K562 (cell line): ENCODE measurements around the gene CLDND1. TPM values are rescaled to one million over a fixed set of nuclear protein-coding genes. Genes with fewer than 3 reads are reported as not detected.

Experiments used
- ATAC-seq: fragments of 200-7000 bp; cut with Tn5 transposase; 3 replicates; pipeline ENCODE4 v1.9.1; 2020; ENCODE audit warnings: moderate library complexity
- BruUV-seq: library from RNA; stranded (reverse); fragments of 400-500 nt; replicated peaks from 2 replicates; lab custom pipeline; 2021; lab: Mats Ljungman, UMichigan
- CTCF ChIA-PET: fragments of 300-600 bp; formaldehyde crosslinking; extraction: SDS; loops from one replicate; lab custom pipeline; 2021; ENCODE audit warnings: low intra/inter-chr PET ratio; lab: Yijun Ruan, JAX
- POLR2A ChIA-PET: fragments of 300-600, 350-650 bp; sonication (Branson Sonifier 250); formaldehyde crosslinking; extraction: SDS; loops from one replicate; lab custom pipeline; 2021; ENCODE audit warnings: antibody characterized with exemption, inconsistent platforms; lab: Yijun Ruan, JAX
- DNase-seq, 4 experiments: peaks; one replicate each; pipeline versions ENCODE4 v3.0.0 to v3.0.0-alpha.2; 2011 to 2018; ENCODE audit warnings: low spot score in 3 of 4, mixed read lengths in 3 of 4; ENCODE audit errors: extremely low read depth in 1 of 4
- FAIRE-seq: peaks from 2 replicates; lab custom pipeline; 2011; peaks lifted over from hg19 to GRCh38; lab: Jason Lieb, UNC
- H2AFZ ChIP-seq: 2 replicates; pipeline ENCODE4 v1.6.0; 2011; ENCODE audit warnings: low read depth, low read length, control low read depth, inconsistent platforms
- H3K27ac ChIP-seq: fragments of 200-600 bp; 3 replicates; pipeline ENCODE4 v1.8.0; 2011; ENCODE audit warnings: low read depth, mild to moderate bottlenecking, control low read depth, inconsistent platforms, low read length, moderate library complexity, mixed read lengths; ENCODE audit errors: extremely low read depth
- H3K27me3 ChIP-seq, 2 experiments: fragments of 300-600 bp in 1 of 2; 2 replicates in 1 of 2; 3 replicates in 1 of 2; pipeline versions ENCODE4 v1.6.0 to v1.8.0; 2011; ENCODE audit warnings: inconsistent platforms in 2 of 2, low read length in 2 of 2, mild to moderate bottlenecking in 1 of 2, mixed read lengths in 1 of 2, moderate library complexity in 1 of 2; ENCODE audit not compliant: control insufficient read depth in 2 of 2, insufficient read depth in 2 of 2
- H3K36me3 ChIP-seq: fragments of 300-600 bp; 3 replicates; pipeline ENCODE4 v1.8.0; 2011; ENCODE audit warnings: mild to moderate bottlenecking, low read length, inconsistent platforms; ENCODE audit not compliant: control insufficient read depth, insufficient read depth
- H3K4me1 ChIP-seq, 2 experiments: fragments of 200-600 bp in 1 of 2; replicated peaks in 1 of 2; 2 replicates in 1 of 2; 3 replicates in 1 of 2; pipeline versions ENCODE4 v1.5.1 to v1.8.0; 2011; ENCODE audit warnings: inconsistent platforms in 2 of 2, low read length in 2 of 2, mild to moderate bottlenecking in 1 of 2, mixed read lengths in 1 of 2, moderate library complexity in 1 of 2; ENCODE audit not compliant: control insufficient read depth in 2 of 2, insufficient read depth in 2 of 2
- H3K4me2 ChIP-seq: 2 replicates; pipeline ENCODE4 v1.6.1; 2011; ENCODE audit warnings: low read length, control low read depth, inconsistent platforms, mixed read lengths; ENCODE audit not compliant: insufficient read depth
- H3K4me3 ChIP-seq: fragments of 200-600 bp; sonication (generic), shearing (Covaris generic); 2 replicates; pipeline ENCODE4 v1.5.1; 2016; ENCODE audit warnings: control low read depth, inconsistent platforms
- H3K79me2 ChIP-seq: fragments of 200-600 bp; 3 replicates; pipeline ENCODE4 v1.8.0; 2011; ENCODE audit warnings: low read length, inconsistent platforms; ENCODE audit not compliant: control insufficient read depth, insufficient read depth
- H3K9ac ChIP-seq, 2 experiments: 2 replicates each; pipeline versions ENCODE4 v1.6.0 to v1.6.1; 2011; ENCODE audit warnings: low read depth in 2 of 2, low read length in 2 of 2, control low read depth in 1 of 2, inconsistent platforms in 1 of 2, mild to moderate bottlenecking in 1 of 2, mixed read lengths in 1 of 2; ENCODE audit not compliant: insufficient read depth in 1 of 2
- H3K9me1 ChIP-seq: one replicate; pipeline ENCODE4 v1.6.0; 2011; ENCODE audit warnings: inconsistent platforms, mild to moderate bottlenecking, low read length, moderate library complexity; ENCODE audit not compliant: control insufficient read depth, insufficient read depth
- H3K9me3 ChIP-seq: replicated peaks from 2 replicates; pipeline ENCODE4 v1.5.1; 2011; ENCODE audit warnings: low read depth, low read length, inconsistent platforms; ENCODE audit not compliant: control insufficient read depth, insufficient read depth
- H4K20me1 ChIP-seq: replicated peaks from 2 replicates; pipeline ENCODE4 v1.6.1; 2011; ENCODE audit warnings: low read length, inconsistent platforms, mixed read lengths; ENCODE audit not compliant: control insufficient read depth, insufficient read depth
- ARHGAP35 ChIP-seq: fragments of 450-650 bp; IDR thresholded peaks from 2 replicates; pipeline ENCODE4 v1.6.1; 2018; ENCODE audit not compliant: partially characterized antibody
- BHLHE40 ChIP-seq: IDR thresholded peaks from 2 replicates; pipeline ENCODE4 v1.6.1; 2011; ENCODE audit warnings: low read length, improper control_type of control experiment
- EP300 ChIP-seq: IDR thresholded peaks from 2 replicates; pipeline ENCODE4 v1.6.1; 2012; ENCODE audit warnings: low read length, improper control_type of control experiment
- ILK ChIP-seq: fragments of 450-650 bp; IDR thresholded peaks from 2 replicates; pipeline ENCODE4 v1.6.1; 2016; ENCODE audit warnings: missing genetic modification characterization, low read depth, mild to moderate bottlenecking, missing compliant biosample characterization, moderate library complexity, borderline replicate concordance
- IRF1 ChIP-seq: sonication (generic); formaldehyde crosslinking; IDR thresholded peaks from 2 replicates; pipeline ENCODE4 v1.8.0; 2022; ENCODE audit warnings: missing genetic modification reagents, mild to moderate bottlenecking, borderline replicate concordance
- JUND ChIP-seq, 2 experiments: IDR thresholded peaks; 2 replicates in 1 of 2; 3 replicates in 1 of 2; pipeline ENCODE4 v1.6.1; 2011; ENCODE audit warnings: borderline replicate concordance in 2 of 2, low read depth in 2 of 2, low read length in 2 of 2, improper control_type of control experiment in 1 of 2, missing biosample characterization in 1 of 2, missing genetic modification characterization in 1 of 2, missing genetic modification reagents in 1 of 2
- SNIP1 ChIP-seq: fragments of 450-650 bp; IDR thresholded peaks from 2 replicates; pipeline ENCODE4 v1.7.1; 2017; ENCODE audit warnings: low read depth, mild to moderate bottlenecking
- SP1 ChIP-seq: sonication (generic); formaldehyde crosslinking; IDR thresholded peaks from 2 replicates; pipeline ENCODE4 v1.8.1; 2022; ENCODE audit warnings: mild to moderate bottlenecking, missing genetic modification reagents
- ZNF146 ChIP-seq: IDR thresholded peaks from one replicate; pipeline ENCODE4 v1.6.1; 2018; ENCODE audit warnings: missing compliant biosample characterization; ENCODE audit not compliant: unreplicated experiment
- ZNF561 ChIP-seq: fragments of 450-650 bp; formaldehyde crosslinking; conservative IDR thresholded peaks from 2 replicates; pipeline ENCODE4 v1.4.0; 2020; ENCODE audit warnings: mild to moderate bottlenecking, moderate library complexity
- WGBS: fragments of 100-300 bp; shearing (Covaris generic); methylation state at CpG from one replicate; pipeline ENCODE4 v1.1.6; 2016; ENCODE audit warnings: low coverage, mixed read lengths; ENCODE audit not compliant: insufficient coverage; ENCODE audit errors: missing lambda C conversion rate; 5-methylcytosine and 5-hydroxymethylcytosine counted together
- in situ Hi-C: fragments of 300-500 bp; cut with MboI; formaldehyde crosslinking; loops from 4 replicates; pipeline ENCODE4 v1.15.0; 2018; ENCODE audit warnings: inconsistent platforms, mixed read lengths
- intact Hi-C: fragments of 100-400 bp; cut with micrococcal nuclease; formaldehyde crosslinking; loops from 2 replicates; pipeline ENCODE4 v1.14.2; 2022
- polyA plus RNA-seq, 8 experiments: library from polyadenylated mRNA; depleted of rRNA in 4 of 8; stranded (reverse) in 5 of 8; unstranded in 3 of 8; fragments of >200 nt; fragmentation: Nextera tagmentation in 2 of 8; fragmentation: Illumina TruSeq in 1 of 8; extraction: Ambion mirVana in 2 of 8; extraction: Trizol in 1 of 8; gene quantifications; 2 replicates each; pipeline versions ENCODE4 v1.2.1 to v1.2.3, GENCODE V29; 2011 to 2014; ENCODE audit warnings: inconsistent platforms in 1 of 8, missing spikeins in 1 of 8
- total RNA-seq, 7 experiments: library from RNA; depleted of rRNA in 6 of 7; stranded (reverse); fragments of >200 nt in 6 of 7; fragmentation: Illumina TruSeq in 2 of 7; extraction: Trizol in 2 of 7; gene quantifications; 2 replicates each; pipeline versions ENCODE4 v1.2.1 to v1.2.3, GENCODE V29; 2011 to 2021; ENCODE audit warnings: low replicate concordance in 1 of 7
- TF ChIP-seq, protein P1 (sequence below): fragments of 450-650 bp; formaldehyde crosslinking; IDR thresholded peaks from 2 replicates; pipeline ENCODE4 v1.4.0; 2020; ENCODE audit warnings: mild to moderate bottlenecking, moderate library complexity

CLDND1 gene
- total and polyA plus RNA-seq, 9 of the 15 experiments (the other 6 are each of a cell fraction or from before 2014, with no cell fraction given): 29.2 to 141 (median 60.7) TPM

- H3K27ac ChIP-seq: no peak overlapping the region
- H3K4me3 ChIP-seq: no peak overlapping the region
- H3K9me1 ChIP-seq: no peaks in the 10 kb centered on the region
- H3K27me3 ChIP-seq: no peaks in the 10 kb centered on the region
- intact Hi-C loops (no loop called here), in situ Hi-C loops (no loop called here)
- H3K36me3 ChIP-seq: no peaks in the 10 kb centered on the region
- H4K20me1 ChIP-seq: no peaks in the 10 kb centered on the region
- FAIRE-seq: no peak
- no peak overlapping the region for H3K4me2 ChIP-seq
- no peaks in the 10 kb centered on the region for H3K9me3 ChIP-seq
- H3K4me1 ChIP-seq: peaks cover 4 to 26% of the 10 kb centered on the region in 2 experiments
- DNase-seq: no peak
- 70% methylated on average over 4 of the region's 5 CpGs for WGBS
- no TSS peak for BruUV-seq
- POLR2A ChIA-PET: no interaction called here
- no peak overlapping the region for H2AFZ ChIP-seq
- no peak for ATAC-seq
- CTCF ChIA-PET: no interaction called here
- TF ChIP-seq SP1 (CRISPR knock-in tag): no peak
- no peak for TF ChIP-seq IRF1 (CRISPR knock-in tag)
- no peak for TF ChIP-seq EP300
- TF ChIP-seq JUND (IDR thresholded peaks at IDR 0.05; ENCODE audit: borderline replicate concordance, low read depth, low read length): no peak
- TF ChIP-seq JUND (tag; IDR thresholded peaks at IDR 0.05; ENCODE audit: borderline replicate concordance, low read depth, low read length): no peak
- no peak for TF ChIP-seq ZNF146 (CRISPR knock-in tag)
- no peak for TF ChIP-seq SNIP1
- no peak for TF ChIP-seq ZNF561 (CRISPR knock-in tag)
- no peak for TF ChIP-seq ILK (tag)
- TF ChIP-seq, protein P1, sequence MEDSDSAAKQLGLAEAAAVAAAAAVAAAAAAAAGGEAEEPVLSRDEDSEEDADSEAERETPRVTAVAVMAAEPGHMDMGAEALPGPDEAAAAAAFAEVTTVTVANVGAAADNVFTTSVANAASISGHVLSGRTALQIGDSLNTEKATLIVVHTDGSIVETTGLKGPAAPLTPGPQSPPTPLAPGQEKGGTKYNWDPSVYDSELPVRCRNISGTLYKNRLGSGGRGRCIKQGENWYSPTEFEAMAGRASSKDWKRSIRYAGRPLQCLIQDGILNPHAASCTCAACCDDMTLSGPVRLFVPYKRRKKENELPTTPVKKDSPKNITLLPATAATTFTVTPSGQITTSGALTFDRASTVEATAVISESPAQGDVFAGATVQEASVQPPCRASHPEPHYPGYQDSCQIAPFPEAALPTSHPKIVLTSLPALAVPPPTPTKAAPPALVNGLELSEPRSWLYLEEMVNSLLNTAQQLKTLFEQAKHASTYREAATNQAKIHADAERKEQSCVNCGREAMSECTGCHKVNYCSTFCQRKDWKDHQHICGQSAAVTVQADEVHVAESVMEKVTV (CRISPR knock-in tag): no peak
- no peak for TF ChIP-seq BHLHE40
- TF ChIP-seq ARHGAP35: no peak
- no peak overlapping the region for H3K9ac ChIP-seq
- no peaks in the 10 kb centered on the region for H3K79me2 ChIP-seq
Observed at GRCh38 chr3:98548544-98548943, 25.8 kb upstream of the CLDND1 start.
